K562 (cell line): ENCODE measurements around the gene PTPRO. TPM values are rescaled to one million over a fixed set of nuclear protein-coding genes. Genes with fewer than 3 reads are reported as not detected.

ENCODE experiments used
- ATAC-seq: fragments of 200-7000 bp; cut with Tn5 transposase; 3 replicates; pipeline ENCODE4 v1.9.1; 2020; ENCODE audit warnings: moderate library complexity
- BruUV-seq: library from RNA; stranded (reverse); fragments of 400-500 nt; replicated peaks from 2 replicates; lab custom pipeline; 2021; lab: Mats Ljungman, UMichigan
- CTCF ChIA-PET: fragments of 300-600 bp; formaldehyde crosslinking; extraction: SDS; loops from one replicate; lab custom pipeline; 2021; ENCODE audit warnings: low intra/inter-chr PET ratio; lab: Yijun Ruan, JAX
- POLR2A ChIA-PET: fragments of 300-600, 350-650 bp; sonication (Branson Sonifier 250); formaldehyde crosslinking; extraction: SDS; loops from one replicate; lab custom pipeline; 2021; ENCODE audit warnings: antibody characterized with exemption, inconsistent platforms; lab: Yijun Ruan, JAX
- DNase-seq, 4 experiments: peaks; one replicate each; pipeline versions ENCODE4 v3.0.0 to v3.0.0-alpha.2; 2011 to 2018; ENCODE audit warnings: low spot score in 3 of 4, mixed read lengths in 3 of 4; ENCODE audit errors: extremely low read depth in 1 of 4
- FAIRE-seq: peaks from 2 replicates; lab custom pipeline; 2011; peaks lifted over from hg19 to GRCh38; lab: Jason Lieb, UNC
- H2AFZ ChIP-seq: 2 replicates; pipeline ENCODE4 v1.6.0; 2011; ENCODE audit warnings: low read depth, low read length, control low read depth, inconsistent platforms
- H3K27ac ChIP-seq: fragments of 200-600 bp; 3 replicates; pipeline ENCODE4 v1.8.0; 2011; ENCODE audit warnings: low read depth, mild to moderate bottlenecking, control low read depth, inconsistent platforms, low read length, moderate library complexity, mixed read lengths; ENCODE audit errors: extremely low read depth
- H3K27me3 ChIP-seq, 2 experiments: fragments of 300-600 bp in 1 of 2; 2 replicates in 1 of 2; 3 replicates in 1 of 2; pipeline versions ENCODE4 v1.6.0 to v1.8.0; 2011; ENCODE audit warnings: inconsistent platforms in 2 of 2, low read length in 2 of 2, mild to moderate bottlenecking in 1 of 2, mixed read lengths in 1 of 2, moderate library complexity in 1 of 2; ENCODE audit not compliant: control insufficient read depth in 2 of 2, insufficient read depth in 2 of 2
- H3K36me3 ChIP-seq: fragments of 300-600 bp; 3 replicates; pipeline ENCODE4 v1.8.0; 2011; ENCODE audit warnings: mild to moderate bottlenecking, low read length, inconsistent platforms; ENCODE audit not compliant: control insufficient read depth, insufficient read depth
- H3K4me1 ChIP-seq, 2 experiments: fragments of 200-600 bp in 1 of 2; replicated peaks in 1 of 2; 2 replicates in 1 of 2; 3 replicates in 1 of 2; pipeline versions ENCODE4 v1.5.1 to v1.8.0; 2011; ENCODE audit warnings: inconsistent platforms in 2 of 2, low read length in 2 of 2, mild to moderate bottlenecking in 1 of 2, mixed read lengths in 1 of 2, moderate library complexity in 1 of 2; ENCODE audit not compliant: control insufficient read depth in 2 of 2, insufficient read depth in 2 of 2
- H3K4me2 ChIP-seq: 2 replicates; pipeline ENCODE4 v1.6.1; 2011; ENCODE audit warnings: low read length, control low read depth, inconsistent platforms, mixed read lengths; ENCODE audit not compliant: insufficient read depth
- H3K4me3 ChIP-seq: fragments of 200-600 bp; sonication (generic), shearing (Covaris generic); 2 replicates; pipeline ENCODE4 v1.5.1; 2016; ENCODE audit warnings: control low read depth, inconsistent platforms
- H3K79me2 ChIP-seq: fragments of 200-600 bp; 3 replicates; pipeline ENCODE4 v1.8.0; 2011; ENCODE audit warnings: low read length, inconsistent platforms; ENCODE audit not compliant: control insufficient read depth, insufficient read depth
- H3K9ac ChIP-seq, 2 experiments: 2 replicates each; pipeline versions ENCODE4 v1.6.0 to v1.6.1; 2011; ENCODE audit warnings: low read depth in 2 of 2, low read length in 2 of 2, control low read depth in 1 of 2, inconsistent platforms in 1 of 2, mild to moderate bottlenecking in 1 of 2, mixed read lengths in 1 of 2; ENCODE audit not compliant: insufficient read depth in 1 of 2
- H3K9me1 ChIP-seq: one replicate; pipeline ENCODE4 v1.6.0; 2011; ENCODE audit warnings: inconsistent platforms, mild to moderate bottlenecking, low read length, moderate library complexity; ENCODE audit not compliant: control insufficient read depth, insufficient read depth
- H3K9me3 ChIP-seq: replicated peaks from 2 replicates; pipeline ENCODE4 v1.5.1; 2011; ENCODE audit warnings: low read depth, low read length, inconsistent platforms; ENCODE audit not compliant: control insufficient read depth, insufficient read depth
- H4K20me1 ChIP-seq: replicated peaks from 2 replicates; pipeline ENCODE4 v1.6.1; 2011; ENCODE audit warnings: low read length, inconsistent platforms, mixed read lengths; ENCODE audit not compliant: control insufficient read depth, insufficient read depth
- BACH1 ChIP-seq: fragments of 200-800 bp; sonication (Bioruptor generic); IDR thresholded peaks from 2 replicates; pipeline ENCODE4 v1.6.1; 2016; ENCODE audit warnings: missing genetic modification characterization, missing compliant biosample characterization
- FOXA1 ChIP-seq: fragments of 450-650 bp; IDR thresholded peaks from 2 replicates; pipeline ENCODE4 v1.6.1; 2016; ENCODE audit warnings: mild to moderate bottlenecking, borderline replicate concordance
- HMG20A ChIP-seq: fragments of 450-650 bp; formaldehyde crosslinking; conservative IDR thresholded peaks from 2 replicates; pipeline ENCODE4 v1.4.0; 2020; ENCODE audit warnings: mild to moderate bottlenecking, mixed read lengths
- NFIC ChIP-seq: fragments of 450-650 bp; IDR thresholded peaks from 2 replicates; pipeline ENCODE4 v1.6.1; 2017; ENCODE audit warnings: mild to moderate bottlenecking, inconsistent platforms
- RBBP5 ChIP-seq: fragments of 200-600 bp; sonication (generic); IDR thresholded peaks from 2 replicates; pipeline ENCODE4 v1.6.1; 2012; ENCODE audit warnings: borderline replicate concordance, mild to moderate bottlenecking, low read length, control low read depth, inconsistent platforms; ENCODE audit not compliant: insufficient read depth, poor library complexity, severe bottlenecking
- RBM34 ChIP-seq: fragments of 200-400 bp; formaldehyde crosslinking; IDR thresholded peaks from 2 replicates; pipeline ENCODE4 v1.6.1; 2018; ENCODE audit warnings: low read length, borderline replicate concordance; ENCODE audit not compliant: insufficient read depth
- SMAD1 ChIP-seq: fragments of 150-350 bp; IDR thresholded peaks from 2 replicates; pipeline ENCODE4 v1.6.1; 2014; ENCODE audit warnings: low read length, low read depth; ENCODE audit not compliant: partially characterized antibody
- TEAD1 ChIP-seq, 2 experiments: fragments of 450-650 bp in 1 of 2; sonication (generic) in 1 of 2; formaldehyde crosslinking; IDR thresholded peaks; 2 replicates each; pipeline versions ENCODE4 v1.4.0 to v1.8.0; 2020 to 2022; ENCODE audit warnings: mild to moderate bottlenecking in 2 of 2, missing genetic modification reagents in 1 of 2
- TEAD4 ChIP-seq, 2 experiments: sonication (generic) in 1 of 2; formaldehyde crosslinking in 1 of 2; IDR thresholded peaks; 2 replicates each; pipeline versions ENCODE4 v1.6.1 to v1.8.0; 2012 to 2022; ENCODE audit warnings: borderline replicate concordance in 1 of 2, inconsistent platforms in 1 of 2, low read length in 1 of 2, mild to moderate bottlenecking in 1 of 2, missing genetic modification reagents in 1 of 2
- XRCC3 ChIP-seq: fragments of 450-650 bp; IDR thresholded peaks from 2 replicates; pipeline ENCODE4 v1.6.1; 2017; ENCODE audit warnings: mild to moderate bottlenecking, moderate library complexity
- ZBTB17 ChIP-seq: fragments of 450-650 bp; formaldehyde crosslinking; IDR thresholded peaks from 2 replicates; pipeline ENCODE4 v1.4.0; 2020; ENCODE audit warnings: mild to moderate bottlenecking
- ZBTB8A ChIP-seq: fragments of 450-650 bp; IDR thresholded peaks from 2 replicates; pipeline ENCODE4 v1.6.1; 2018; ENCODE audit warnings: mild to moderate bottlenecking, moderate library complexity; ENCODE audit not compliant: partially characterized antibody
- ZFX ChIP-seq: sonication (generic); formaldehyde crosslinking; IDR thresholded peaks from 2 replicates; pipeline ENCODE4 v1.8.0; 2022; ENCODE audit warnings: mild to moderate bottlenecking, missing genetic modification reagents, moderate library complexity
- WGBS: fragments of 100-300 bp; shearing (Covaris generic); methylation state at CpG from one replicate; pipeline ENCODE4 v1.1.6; 2016; ENCODE audit warnings: low coverage, mixed read lengths; ENCODE audit not compliant: insufficient coverage; ENCODE audit errors: missing lambda C conversion rate; 5-methylcytosine and 5-hydroxymethylcytosine counted together
- in situ Hi-C: fragments of 300-500 bp; cut with MboI; formaldehyde crosslinking; loops from 4 replicates; pipeline ENCODE4 v1.15.0; 2018; ENCODE audit warnings: inconsistent platforms, mixed read lengths
- intact Hi-C: fragments of 100-400 bp; cut with micrococcal nuclease; formaldehyde crosslinking; loops from 2 replicates; pipeline ENCODE4 v1.14.2; 2022
- polyA plus RNA-seq, 8 experiments: library from polyadenylated mRNA; depleted of rRNA in 4 of 8; stranded (reverse) in 5 of 8; unstranded in 3 of 8; fragments of >200 nt; fragmentation: Nextera tagmentation in 2 of 8; fragmentation: Illumina TruSeq in 1 of 8; extraction: Ambion mirVana in 2 of 8; extraction: Trizol in 1 of 8; gene quantifications; 2 replicates each; pipeline versions ENCODE4 v1.2.1 to v1.2.3, GENCODE V29; 2011 to 2014; ENCODE audit warnings: inconsistent platforms in 1 of 8, missing spikeins in 1 of 8
- total RNA-seq, 7 experiments: library from RNA; depleted of rRNA in 6 of 7; stranded (reverse); fragments of >200 nt in 6 of 7; fragmentation: Illumina TruSeq in 2 of 7; extraction: Trizol in 2 of 7; gene quantifications; 2 replicates each; pipeline versions ENCODE4 v1.2.1 to v1.2.3, GENCODE V29; 2011 to 2021; ENCODE audit warnings: low replicate concordance in 1 of 7

The PTPRO gene
- total and polyA plus RNA-seq, 9 of the 15 experiments (the other 6 are each of a cell fraction or from before 2014, with no cell fraction given), result 0.22 TPM; not detected in 8

DNA sequence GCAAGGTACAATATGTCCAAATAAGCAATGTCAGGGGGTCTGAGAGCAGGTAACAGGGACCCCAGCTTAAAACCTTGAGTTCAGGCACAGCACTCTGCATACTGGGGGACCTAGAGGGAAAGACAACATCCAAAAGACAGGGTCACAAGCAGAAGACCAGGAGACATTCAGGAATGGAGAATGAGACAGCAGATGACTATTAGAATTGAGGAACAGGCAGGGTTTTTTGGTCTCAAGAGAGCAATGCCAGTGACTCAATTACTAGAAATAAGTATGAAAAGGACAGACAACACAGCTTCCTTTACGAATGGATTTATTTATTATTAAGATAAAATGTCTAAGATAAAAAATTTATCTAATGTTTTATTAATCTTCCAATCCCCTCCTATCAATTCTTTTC lies 223.0 kb downstream of the PTPRO start:
- Histone ChIP-seq H3K27me3 (no peaks in the 10 kb centered on the region), H3K4me1 (no peaks in the 10 kb centered on the region), H4K20me1 (no peaks in the 10 kb centered on the region), H3K9ac (no peak overlapping the region), H2AFZ (no peak overlapping the region), H3K4me2 (no peak overlapping the region), H3K9me3 (no peaks in the 10 kb centered on the region), H3K79me2 (no peaks in the 10 kb centered on the region), H3K9me1 (no peaks in the 10 kb centered on the region), H3K4me3 (no peak overlapping the region), H3K36me3 (no peaks in the 10 kb centered on the region), H3K27ac (no peak overlapping the region)
- no TSS peak for BruUV-seq
- FAIRE-seq, result no peak
- no peak for DNase-seq
- 0% methylated on average over 1 of the region's 1 CpG for WGBS
- CTCF ChIA-PET, result no interaction called here
- intact Hi-C loops (no loop called here), in situ Hi-C loops (no loop called here)
- ATAC-seq, result no peak
- POLR2A ChIA-PET, result no interaction called here
- TF ChIP-seq XRCC3 (no peak), TEAD4 (IDR thresholded peaks at IDR 0.05; ENCODE audit: low read length) (no peak), TEAD4 (CRISPR knock-in tag; IDR thresholded peaks at IDR 0.05; ENCODE audit: borderline replicate concordance) (no peak)
- TF ChIP-seq, all 486 proteins: peak for 0

DNA sequence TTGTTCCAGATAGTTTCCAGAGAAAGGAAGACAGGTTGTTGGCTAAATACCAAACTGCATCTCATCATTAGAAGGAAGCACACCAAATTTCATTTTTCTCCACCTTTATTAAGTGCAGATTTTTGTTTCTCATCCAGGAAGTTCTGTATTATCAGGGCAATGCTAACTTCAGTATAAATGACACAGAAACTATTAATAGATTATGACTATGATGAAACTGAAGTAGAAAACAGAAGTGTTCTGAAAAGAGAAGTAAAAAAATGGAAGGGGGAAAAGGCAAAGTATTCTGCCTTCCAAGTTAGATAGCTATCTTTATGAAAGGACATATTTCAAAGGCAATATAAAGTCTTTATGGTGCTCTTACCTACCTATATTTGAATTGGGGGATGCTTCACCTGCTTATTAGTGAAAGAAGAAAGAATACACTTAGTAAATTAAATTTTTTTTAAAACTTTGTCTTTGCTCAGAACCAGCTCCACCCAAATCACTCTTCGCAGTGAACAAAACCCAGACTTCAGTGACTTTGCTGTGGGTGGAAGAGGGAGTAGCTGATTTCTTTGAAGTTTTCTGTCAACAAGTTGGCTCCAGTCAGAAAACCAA lies 223.9 kb downstream of the PTPRO start:
- no peaks in the 10 kb centered on the region for H3K79me2 ChIP-seq
- 17% methylated on average over 1 of the region's 1 CpG for WGBS
- FAIRE-seq, result no peak
- H3K9ac ChIP-seq, result no peak overlapping the region
- no peaks in the 10 kb centered on the region for H3K9me1 ChIP-seq
- no peak for ATAC-seq
- no peaks in the 10 kb centered on the region for H3K9me3 ChIP-seq
- ChIA-PET POLR2A (no interaction called here), CTCF (no interaction called here)
- DNase-seq, result no peak
- BruUV-seq, result no TSS peak
- H3K27ac ChIP-seq, result no peak overlapping the region
- H2AFZ ChIP-seq, result no peak overlapping the region
- intact Hi-C loops (no loop called here), in situ Hi-C loops (no loop called here)
- no peaks in the 10 kb centered on the region for H3K4me1 ChIP-seq
- H3K27me3 ChIP-seq, result no peaks in the 10 kb centered on the region
- no peak overlapping the region for H3K4me2 ChIP-seq
- H3K36me3 ChIP-seq, result no peaks in the 10 kb centered on the region
- no peaks in the 10 kb centered on the region for H4K20me1 ChIP-seq
- H3K4me3 ChIP-seq, result no peak overlapping the region
- no peak for TF ChIP-seq TEAD4 (IDR thresholded peaks at IDR 0.05; ENCODE audit: low read length)
- no peak for TF ChIP-seq TEAD4 (CRISPR knock-in tag; IDR thresholded peaks at IDR 0.05; ENCODE audit: borderline replicate concordance)
- TF ChIP-seq TEAD1 (CRISPR knock-in tag; IDR thresholded peaks at IDR 0.05), result no peak
- TF ChIP-seq RBM34, result no peak
- TF ChIP-seq SMAD1, result no peak
- TF ChIP-seq NFIC, result no peak
- no peak for TF ChIP-seq ZFX
- TF ChIP-seq FOXA1, result no peak
- TF ChIP-seq ZBTB8A, result no peak
- no peak for TF ChIP-seq ZBTB17
- TF ChIP-seq BACH1 (tag), result no peak
- TF ChIP-seq RBBP5, result no peak
- no peak for TF ChIP-seq HMG20A (CRISPR knock-in tag)
